ENCODE results near the gene TRMT61B.

- TF ChIP-seq POLR2A (IDR thresholded peaks at IDR 0.05; ENCODE audit: low read length) (no peak), GATA1 (IDR thresholded peaks at IDR 0.05; ENCODE audit: low read depth, low read length) (no peak)
Measured at GRCh38 chr2:28904802-28905457, 34.8 kb upstream of the TRMT61B start.

Data from erythroblast (primary cell).